ENCODE data around the gene RAMP1. TPM values are rescaled to one million over a fixed set of nuclear protein-coding genes. Genes with fewer than 3 reads are reported as not detected.
"Not testable (repeated sequence)": the region's sequence is repeated elsewhere in the genome, so short reads cannot be mapped to it uniquely, and the experiment has no call there.

RAMP1 gene
- polyA plus RNA-seq, 3 donors: 4.1 to 5.5 (median 5.0) TPM

DNA sequence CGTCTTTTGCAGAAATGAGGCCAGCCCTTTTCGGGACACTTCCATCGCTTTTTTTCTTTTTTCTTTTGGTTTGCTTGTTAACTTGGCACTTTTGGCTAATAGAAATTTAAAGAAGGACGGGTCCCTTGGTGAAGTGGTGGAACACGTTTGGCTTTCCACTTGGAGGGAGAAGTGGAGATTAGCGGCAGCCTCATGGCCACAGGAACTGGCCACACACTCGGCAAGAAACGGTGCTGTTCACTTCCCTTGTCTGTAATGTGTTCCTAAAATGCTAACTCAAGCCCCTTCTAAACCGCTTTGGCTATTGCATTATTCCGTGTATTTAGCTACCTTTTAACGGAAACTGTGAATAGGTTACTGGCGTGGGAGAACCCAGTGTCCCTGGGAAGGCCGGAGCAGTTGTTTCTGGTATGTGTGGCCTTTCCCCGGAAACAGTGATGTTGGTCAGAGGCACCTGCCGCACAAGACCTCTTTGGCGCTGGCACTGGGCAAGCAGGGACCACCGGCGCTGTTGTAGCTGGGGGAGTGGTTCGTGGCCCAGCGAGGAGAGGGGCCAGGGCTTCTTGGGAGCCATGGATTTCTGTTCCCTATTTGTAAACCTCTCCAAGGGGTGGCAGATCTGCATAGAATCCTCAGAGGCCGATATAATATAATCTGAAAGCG is 981 bp downstream of the RAMP1 start:
- DNase-seq: no peak

DNA sequence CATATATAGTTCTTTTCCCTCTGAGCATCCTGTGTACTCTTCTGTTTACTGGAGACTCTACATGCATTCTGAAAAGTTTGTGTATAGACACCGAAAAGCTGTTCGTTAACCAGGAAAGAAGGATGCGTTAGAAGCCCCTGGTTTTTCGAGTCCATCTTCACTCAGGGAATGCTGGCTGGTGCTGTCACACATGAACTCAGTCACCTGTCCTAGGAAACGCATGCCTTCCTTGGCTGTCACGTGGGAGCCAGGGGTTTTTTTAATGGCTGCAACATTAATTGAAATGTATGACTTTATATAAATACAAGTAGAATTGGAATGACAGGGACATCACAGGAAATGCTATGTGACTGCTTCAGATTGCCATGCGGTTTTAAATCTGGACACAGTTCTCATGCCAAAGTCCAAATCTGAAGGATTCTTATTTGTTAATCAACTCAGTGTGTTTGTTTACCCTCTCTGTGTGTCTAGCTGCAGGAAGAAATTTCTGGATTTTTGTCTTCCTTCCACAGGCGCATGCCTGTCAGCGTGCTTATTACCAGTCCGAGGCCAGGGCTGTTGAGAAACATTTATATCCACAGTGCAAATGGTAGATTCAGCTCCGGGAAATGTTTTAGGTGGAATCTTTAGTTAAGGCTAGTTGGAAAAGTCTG is 2.6 kb downstream of the RAMP1 start:
- no peak for DNase-seq

DNA sequence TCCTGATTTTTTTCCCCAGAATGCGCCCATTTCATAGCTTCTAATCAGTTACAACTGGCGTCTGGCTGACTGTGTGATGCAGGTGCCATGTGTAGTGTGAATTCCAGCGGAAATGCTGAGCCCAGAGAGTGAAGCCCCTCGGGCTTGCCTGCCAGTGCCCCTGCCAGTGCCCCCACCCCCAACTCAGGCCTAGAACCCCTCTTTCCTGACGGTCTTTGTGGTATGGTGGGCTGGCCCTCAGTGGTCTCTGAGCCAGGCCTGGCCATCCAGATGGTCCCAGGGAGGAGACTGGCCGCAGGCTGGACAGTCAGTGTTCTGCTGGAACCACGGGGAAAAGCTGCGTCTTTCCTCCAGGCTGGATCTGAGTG is 3.1 kb downstream of the RAMP1 start:
- no peak for DNase-seq

DNA sequence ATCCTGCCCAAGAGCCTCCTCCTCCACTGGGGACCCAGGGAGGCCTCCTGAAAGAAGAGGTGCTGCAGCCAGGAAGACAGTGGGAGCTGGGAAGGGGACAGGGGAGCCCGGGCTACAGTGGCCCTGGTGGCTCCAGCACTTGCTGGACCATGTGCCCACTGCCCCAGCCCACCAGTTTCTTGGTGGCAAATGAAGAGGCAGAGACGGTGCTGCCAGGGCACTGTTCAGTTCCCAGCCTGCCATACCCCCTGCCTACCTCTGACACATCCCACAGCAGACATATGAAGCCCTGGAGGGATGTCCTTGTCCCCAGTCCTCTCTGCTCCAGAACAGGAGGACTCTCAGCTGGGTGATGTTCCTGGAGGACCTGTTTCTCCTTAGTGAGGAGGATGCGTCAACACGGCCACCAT is 3.7 kb downstream of the RAMP1 start:
- DNase-seq: no peak

DNA sequence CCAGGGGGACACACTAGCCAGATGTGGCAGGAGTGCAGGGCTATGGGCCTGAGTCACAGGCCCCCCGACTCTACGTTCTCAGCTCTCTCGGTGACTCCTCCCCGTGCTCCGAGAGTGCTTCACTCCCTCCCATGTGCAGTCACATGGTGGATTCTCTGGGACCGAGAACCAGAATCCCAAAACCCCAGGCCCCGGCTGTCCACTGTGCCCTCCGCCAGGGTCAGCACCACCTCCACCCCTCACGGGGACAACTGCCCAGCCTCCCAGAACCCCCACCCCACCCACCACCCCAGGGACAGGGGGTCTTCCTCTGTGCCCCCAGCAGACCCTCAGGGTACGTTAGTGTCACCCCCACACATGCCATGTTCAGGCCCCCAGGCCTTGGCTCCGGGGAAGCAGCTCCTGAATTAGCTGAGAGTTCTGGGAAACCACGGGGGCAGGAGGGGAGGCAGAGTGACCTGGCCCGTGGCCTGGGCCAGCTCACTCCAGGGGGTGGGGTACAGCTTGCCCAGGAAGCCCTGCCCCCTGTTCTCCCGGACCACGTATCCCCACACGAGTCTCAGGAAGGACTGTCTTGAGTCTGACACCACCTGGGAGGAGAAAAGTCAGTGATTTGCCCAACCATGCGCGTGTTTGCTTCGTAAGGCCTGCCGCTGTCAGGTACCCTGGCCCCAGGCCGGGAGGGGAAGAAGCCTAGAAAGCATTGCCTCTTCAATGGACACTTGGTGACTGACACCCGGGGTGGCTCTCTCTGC is 4.4 kb downstream of the RAMP1 start:
- no peak for DNase-seq

DNA sequence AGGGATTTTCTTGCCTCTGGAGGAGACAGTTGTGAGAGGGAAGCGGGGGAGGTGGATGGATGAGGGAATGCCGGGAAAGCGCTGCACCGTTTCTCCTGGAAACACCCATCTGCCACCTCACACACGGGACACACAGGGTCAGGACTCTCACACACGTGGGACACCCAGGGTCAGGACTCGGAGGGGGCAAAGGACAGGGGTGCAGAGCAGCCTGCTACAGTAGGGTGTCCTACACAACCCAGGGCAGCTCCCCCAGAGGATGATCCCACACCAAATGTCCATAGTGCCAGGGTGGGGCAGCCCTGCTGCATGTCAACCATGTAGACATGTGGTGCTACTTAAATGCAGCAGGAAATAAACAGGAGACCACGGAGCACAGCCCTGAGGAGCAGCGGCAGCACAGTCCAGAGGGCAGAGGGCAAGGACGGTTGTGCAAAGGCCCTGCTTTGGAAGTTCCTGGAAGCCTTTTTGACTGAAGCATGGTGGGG is 5.1 kb downstream of the RAMP1 start:
- DNase-seq: no peak

DNA sequence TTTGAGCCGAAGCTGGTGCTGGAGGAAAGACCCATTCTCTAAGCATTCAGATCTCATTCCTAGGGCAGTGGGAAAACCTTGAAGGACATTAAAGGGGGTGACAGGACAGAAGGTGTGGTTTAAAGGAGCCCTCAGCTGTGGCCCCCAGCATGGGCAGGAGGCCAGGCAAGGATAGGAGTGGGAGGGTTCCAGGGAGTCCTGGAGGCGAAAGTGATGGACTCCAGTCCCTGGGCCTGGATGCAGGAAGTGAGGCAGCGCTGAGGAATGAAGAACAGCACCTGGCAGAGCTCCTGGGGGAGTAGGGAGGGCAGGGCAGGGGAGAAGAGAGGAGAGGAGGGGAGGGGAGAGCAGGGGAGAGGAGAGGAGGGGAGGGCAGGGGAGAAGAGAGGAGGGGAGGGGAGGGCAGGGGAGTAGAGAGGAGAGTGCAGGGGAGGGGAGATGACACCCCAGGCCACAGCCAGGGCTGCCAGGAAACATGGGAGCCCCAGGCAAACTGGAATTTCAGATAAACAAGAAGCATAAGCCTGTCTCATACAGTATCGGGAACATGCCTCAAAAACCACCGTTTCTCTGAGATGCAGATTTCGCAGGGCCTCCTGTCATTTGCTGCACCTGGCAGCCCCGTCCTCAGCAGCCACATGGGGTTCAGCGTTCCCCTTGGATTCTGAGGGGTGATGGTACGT is 5.7 kb downstream of the RAMP1 start:
- no peak for DNase-seq

DNA sequence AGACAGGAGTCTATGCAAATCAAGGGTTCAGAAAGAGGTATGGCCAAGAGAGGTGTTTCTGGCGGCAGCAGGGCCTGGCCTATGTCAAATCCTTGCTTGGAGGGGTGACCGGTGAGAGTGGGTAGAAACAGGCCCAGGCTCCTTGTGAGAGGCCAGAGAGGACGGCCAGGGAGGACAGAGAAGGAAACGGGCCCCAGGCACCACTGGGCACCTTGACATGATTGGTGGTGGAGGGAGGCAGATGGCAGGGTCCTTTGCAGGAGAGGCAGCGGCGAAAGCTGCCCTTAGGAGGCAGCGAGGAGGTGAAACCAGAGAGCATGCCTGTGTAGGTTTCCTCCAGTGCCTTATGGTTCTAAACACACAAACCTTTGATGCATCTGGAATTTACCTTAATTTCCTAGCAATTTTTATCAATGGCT is 6.2 kb downstream of the RAMP1 start:
- no peak for DNase-seq

DNA sequence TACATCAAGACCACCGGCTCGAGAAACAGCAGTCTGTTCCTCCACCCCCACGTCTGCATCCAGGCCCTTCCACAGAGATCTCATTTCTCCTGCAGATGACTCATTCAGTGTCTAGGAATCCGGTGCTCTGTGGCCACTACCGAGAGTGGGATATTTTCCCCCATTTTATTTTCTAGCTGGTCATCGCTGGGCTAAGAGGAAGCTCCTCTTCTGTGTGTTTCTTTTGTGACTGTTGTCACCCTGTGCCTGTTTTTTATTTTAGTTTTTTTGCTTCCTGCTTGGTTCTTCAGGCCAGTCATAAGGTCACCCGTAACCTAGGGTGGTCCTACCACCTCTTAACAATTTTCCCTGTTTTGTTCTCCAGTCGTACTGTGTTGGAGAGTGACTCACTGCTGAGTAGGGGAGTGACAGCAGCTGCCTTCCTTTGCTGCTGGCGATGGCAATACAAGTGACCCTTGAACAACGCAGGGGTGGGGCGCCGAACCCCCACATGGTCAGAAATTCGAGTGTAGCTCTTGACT is 6.7 kb downstream of the RAMP1 start:
- no peak for DNase-seq

DNA sequence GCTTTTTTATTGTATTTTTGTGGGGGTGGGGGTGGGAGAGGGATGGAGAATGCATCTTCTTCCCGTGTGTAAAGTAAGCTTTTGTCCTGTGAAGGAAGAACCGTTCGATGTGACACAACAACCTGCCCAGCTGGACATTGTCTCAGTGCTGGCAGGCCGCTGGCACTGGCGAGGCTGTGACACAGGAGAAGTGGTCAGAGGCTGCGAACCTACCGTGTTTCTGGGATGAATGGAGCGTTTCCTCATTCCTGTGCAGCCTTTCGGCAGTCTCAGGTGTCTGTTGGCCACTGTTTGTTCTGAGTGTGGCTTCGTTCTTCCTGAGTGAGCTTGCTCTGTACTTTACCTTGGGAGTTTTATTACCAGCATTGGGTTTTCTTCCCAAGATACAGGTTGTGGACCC is 8.0 kb downstream of the RAMP1 start:
- no peak for DNase-seq

DNA sequence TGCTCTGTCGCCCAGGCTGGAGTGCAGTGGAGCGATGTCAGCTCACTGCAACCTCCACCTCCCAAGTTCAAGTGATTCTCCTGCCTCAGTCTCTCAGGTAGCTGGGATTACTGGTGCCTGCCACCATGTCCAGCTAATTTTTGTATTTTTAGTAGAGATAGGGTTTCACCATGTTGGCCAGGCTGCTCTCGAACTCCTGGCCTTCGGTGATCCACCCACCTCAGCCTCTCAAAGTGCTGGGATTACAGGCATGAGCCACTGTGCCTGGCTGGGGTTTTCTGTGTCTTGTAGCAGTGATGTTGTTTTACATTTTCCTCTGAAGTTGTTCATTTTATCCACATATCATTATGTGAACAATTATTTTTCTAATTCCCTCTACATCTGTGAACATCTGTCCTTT is 8.7 kb downstream of the RAMP1 start:
- DNase-seq: not testable (repeated sequence)

DNA sequence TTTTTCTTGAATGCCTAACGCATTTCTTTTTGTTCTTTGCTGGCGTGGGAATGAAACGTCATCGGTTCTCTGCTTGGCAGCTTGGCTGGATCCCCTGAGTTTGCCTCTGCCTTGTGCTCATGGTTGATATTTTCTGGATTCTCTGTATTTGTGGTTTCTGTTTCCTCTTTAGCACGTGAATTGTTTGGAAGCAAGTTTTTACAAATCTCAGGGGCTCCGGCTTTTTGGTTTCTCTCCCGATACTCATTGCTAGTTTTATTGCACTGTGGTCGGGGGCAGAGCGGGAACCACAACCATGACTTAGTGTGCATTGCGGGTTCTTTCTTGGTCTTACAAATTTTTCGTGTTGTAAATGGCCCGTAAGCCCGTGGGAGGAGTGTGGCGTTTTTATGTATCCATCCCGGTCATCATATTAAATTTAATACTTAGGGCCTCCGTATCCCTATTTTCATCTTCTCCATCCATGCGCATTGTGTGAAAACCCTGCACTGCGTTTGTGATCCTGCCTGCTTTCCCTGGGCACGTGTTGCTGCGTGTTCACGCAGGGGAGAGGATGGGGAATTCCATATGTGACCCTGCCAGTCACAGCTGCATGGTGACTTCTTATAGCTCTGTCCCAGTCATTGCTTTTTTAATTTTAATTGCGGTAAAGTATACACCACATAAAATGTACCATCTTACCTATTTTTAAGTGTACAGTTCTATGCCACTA is 9.4 kb downstream of the RAMP1 start:
- DNase-seq: no peak

DNA sequence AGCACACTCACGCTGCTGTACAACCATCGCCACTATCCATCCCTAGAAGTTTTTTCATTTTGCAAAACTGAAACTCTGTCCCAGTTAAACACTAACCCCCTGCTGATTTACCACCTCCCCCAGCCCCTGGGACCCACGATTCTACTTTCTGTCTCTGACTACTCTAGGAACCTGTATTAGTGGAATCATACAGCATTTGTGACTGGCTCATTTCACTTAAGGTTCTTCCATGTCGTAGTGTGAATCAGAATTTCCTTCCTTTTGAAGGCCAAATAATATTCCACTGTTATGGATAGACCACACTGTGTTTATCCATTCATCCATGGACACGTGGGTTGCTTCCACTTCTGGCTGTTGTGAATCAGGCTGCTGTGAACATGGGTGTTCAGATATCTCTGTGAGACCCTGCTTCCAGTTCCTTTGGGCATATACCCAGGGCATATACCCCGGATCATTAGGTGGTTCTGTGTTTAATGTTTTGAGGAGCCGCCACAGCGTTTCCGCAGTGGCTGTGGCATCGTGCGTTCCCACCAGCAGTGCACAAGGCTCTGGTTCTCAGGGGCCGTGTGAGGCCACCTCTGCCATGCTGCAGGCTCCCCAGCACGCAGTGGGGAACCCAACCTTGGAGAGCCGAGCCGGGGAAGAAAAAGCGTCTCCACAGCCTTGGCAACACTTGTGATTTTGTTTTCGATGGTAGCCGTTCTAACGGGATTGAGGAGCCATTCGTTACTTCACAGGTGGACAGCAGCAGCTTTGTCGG is 10.1 kb downstream of the RAMP1 start:
- DNase-seq: no peak

DNA sequence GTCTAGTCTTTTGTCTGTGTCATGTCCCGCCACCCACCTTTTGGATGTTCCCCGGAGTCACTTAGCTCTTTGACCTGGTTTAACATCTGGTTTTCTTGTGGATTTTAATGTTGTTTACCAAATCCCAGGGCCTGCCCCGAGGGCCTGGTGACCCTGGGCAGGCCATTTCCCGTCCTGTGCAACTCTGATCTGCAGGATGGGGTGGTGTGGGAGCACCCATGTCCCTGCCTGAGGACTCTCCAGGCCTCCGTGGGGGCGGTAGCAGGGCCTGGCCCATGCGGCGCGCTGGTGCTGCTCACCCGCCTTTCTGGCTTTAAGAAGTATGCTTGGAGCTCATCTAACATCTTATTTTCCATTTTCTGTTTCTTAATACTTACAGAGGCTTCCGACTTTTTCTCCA is 10.7 kb downstream of the RAMP1 start:
- no peak for DNase-seq

DNA sequence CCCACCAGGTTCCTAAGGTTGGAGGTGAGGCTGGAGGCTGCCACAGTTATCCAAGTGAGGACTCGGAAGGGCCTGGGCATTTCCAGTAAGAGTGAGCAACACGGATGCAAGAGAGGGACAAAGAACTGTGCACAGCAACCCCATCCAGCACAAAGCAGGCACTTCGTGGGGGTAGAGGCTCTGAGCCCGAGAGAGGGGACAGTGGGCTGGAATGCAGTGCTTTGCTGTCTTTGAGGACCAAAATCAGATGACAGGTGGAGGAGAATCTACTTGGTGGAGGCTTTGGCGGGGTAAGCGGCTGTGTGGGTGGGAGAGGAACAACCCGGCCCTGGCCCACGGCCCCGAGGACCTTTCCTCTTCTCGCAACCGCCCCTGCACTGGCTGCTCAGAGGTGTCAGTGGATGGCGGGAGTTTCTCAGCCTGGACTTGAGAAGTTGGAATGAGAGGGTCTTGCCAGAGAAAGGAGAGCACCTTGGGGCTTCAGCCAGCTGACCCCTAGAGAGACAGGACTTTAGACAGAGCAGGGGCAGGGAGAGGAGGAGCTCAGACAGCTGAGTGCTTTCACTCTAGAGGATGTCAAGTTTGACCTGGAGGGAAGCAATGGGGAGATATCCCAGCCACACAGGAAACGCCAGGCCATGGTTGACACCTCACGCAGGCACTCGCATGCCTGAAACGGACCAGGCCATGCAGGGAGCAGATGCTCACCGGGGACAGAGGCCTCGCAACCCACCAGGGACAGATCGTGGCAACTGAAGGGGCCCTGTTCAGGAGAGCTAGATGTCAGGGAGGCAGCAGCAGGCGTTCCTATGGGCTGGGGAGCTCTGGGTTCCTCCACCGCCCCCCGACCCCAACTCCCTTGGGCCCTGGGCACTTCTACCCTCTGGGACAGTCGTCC is 11.6 kb downstream of the RAMP1 start:
- no peak for DNase-seq

DNA sequence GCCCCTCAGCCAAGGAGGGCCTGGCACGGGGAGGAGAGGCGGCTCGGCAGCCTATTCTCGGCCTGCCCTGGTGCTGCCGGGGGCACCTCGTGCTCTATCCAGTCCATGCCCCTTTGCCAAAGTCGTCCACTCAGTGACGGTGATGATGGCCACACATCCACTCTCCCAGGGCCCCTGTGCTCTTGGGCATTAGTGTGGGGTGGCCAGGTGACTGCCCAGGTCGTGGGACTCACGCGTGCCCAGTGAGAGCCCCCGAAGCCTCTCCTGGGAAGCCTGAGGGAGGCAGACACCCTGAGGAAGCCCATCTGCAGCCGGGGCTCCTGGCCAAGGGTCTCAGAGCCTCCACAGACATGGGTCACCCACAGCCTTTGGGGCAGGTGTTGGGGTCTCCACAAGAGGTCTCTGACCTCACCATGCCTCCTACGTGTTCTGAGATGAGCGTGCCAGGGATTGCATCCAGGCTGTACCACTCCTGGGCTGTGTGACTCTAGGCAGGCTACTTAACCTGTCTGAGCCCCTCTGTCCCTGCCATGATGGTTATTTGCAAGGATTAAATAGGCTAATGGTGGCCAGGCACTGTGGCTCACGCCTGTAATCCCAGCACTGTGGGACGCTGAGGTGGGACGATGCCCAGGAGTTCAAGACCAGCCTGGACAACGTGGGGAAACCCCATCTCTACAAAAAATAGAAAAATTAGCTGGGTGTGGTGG is 12.9 kb downstream of the RAMP1 start:
- DNase-seq: no peak

DNA sequence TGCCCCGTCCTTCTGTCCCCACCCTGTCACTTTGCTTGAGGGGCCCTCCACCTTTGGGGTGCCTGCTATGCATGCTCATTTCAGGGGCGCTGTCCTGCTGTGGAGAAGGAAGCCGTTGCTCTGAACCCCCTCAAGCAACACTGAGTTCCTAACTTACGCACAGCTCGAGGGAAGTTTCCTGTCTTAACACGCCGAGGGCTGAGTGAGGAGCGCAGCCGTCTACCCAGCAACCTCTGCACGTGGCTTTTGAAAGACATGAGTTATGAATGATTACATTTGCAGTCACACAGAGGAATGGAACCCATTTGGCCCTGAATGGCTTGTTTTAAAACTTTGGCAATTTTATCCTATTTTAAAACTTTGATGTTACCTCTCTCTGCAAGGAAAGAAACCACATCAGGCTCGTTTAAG is 14.0 kb downstream of the RAMP1 start:
- DNase-seq: no peak

DNA sequence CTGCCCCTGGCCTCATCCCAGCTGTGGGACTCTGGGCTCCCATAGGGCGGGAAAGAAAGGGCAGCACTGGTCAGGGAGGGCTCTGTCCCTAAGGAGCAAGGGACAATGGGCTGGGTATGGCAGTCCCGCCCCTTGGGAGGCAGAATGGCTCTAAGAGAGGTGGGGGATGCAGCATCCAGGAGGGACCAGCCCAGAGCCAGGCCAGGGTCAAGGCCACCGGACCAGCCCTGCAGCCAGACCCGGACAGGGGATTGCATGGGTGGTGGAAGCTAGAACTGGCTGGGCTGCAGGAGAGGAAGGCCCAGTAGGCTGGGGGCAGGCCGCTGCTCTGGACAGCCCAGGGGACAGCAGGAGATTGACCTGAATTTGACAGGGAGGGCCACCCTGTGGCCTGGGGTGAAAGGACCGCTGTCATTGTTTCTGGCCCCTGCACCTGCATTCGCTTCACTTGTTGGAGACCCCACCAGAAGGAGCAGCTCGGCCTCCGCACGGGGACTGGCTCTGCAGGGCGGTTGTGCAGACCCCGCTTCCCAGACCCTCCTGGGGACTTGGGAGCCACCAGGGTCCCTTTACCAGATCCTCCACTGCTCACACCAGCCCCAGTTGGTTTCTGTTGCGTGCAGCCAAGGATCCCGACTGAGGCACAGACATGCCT is 14.6 kb downstream of the RAMP1 start:
- no peak for DNase-seq

All from renal pelvis (tissue), 4 donors.